LNCaP clone FGC (cell line): ENCODE data around the gene WHAMM.

Experiments
- DNase-seq: peaks from one replicate; pipeline ENCODE4 v3.0.0-alpha.2; 2011; ENCODE audit warnings: low read depth
- H3K4me3 ChIP-seq: 2 replicates; pipeline ENCODE4 v1.5.1; 2011; ENCODE audit warnings: mild to moderate bottlenecking, low read depth, low read length, control low read depth
- CTCF ChIP-seq: IDR thresholded peaks from 2 replicates; pipeline ENCODE4 v1.5.1; 2012; ENCODE audit warnings: mild to moderate bottlenecking; ENCODE audit not compliant: control insufficient read depth, insufficient read depth; ENCODE audit errors: extremely low read depth

WHAMM gene

GRCh38 chr15:82792068-82792467, 17.4 kb upstream of the WHAMM start:
- H3K4me3 ChIP-seq = no peak overlapping the region
- no peak for TF ChIP-seq CTCF
- DNase-seq = no peak

GRCh38 chr15:82793737-82794136, 15.7 kb upstream of the WHAMM start:
- no peak for DNase-seq
- TF ChIP-seq CTCF = no peak
- H3K4me3 ChIP-seq = no peak overlapping the region

- no peak for DNase-seq
- no peak for TF ChIP-seq CTCF
- H3K4me3 ChIP-seq = no peak overlapping the region
Measured at GRCh38 chr15:82798104-82798503, 11.3 kb upstream of the WHAMM start.

- DNase-seq = no peak
- no peak for TF ChIP-seq CTCF
- no peak overlapping the region for H3K4me3 ChIP-seq
Measured at GRCh38 chr15:82798531-82799166, 10.8 kb upstream of the WHAMM start.

- DNase-seq = no peak
- TF ChIP-seq CTCF = no peak
Measured at GRCh38 chr15:82799183-82799841, 10.1 kb upstream of the WHAMM start.

GRCh38 chr15:82802497-82802896, 6.9 kb upstream of the WHAMM start:
- no peak for DNase-seq
- no peak overlapping the region for H3K4me3 ChIP-seq
- no peak for TF ChIP-seq CTCF

More at GRCh38 chr15:82799183-82799841, 10.1 kb upstream of the WHAMM start:
- no peak overlapping the region for H3K4me3 ChIP-seq
